Bronchial epithelial cell (primary cell): ENCODE measurements around the gene PTPRT. TPM values are rescaled to one million over a fixed set of nuclear protein-coding genes. Genes with fewer than 3 reads are reported as not detected.

Source experiments
- DNase-seq: peaks from one replicate; pipeline ENCODE4 v3.0.0-alpha.2; 2010; ENCODE audit warnings: low read depth
- FAIRE-seq: peaks from 2 replicates; lab custom pipeline; 2011; peaks lifted over from hg19 to GRCh38; lab: Jason Lieb, UNC
- H3K27me3 ChIP-seq: 2 replicates; pipeline ENCODE4 v1.5.1; 2011; ENCODE audit warnings: low read length; ENCODE audit not compliant: control insufficient read depth, insufficient read depth
- H3K36me3 ChIP-seq: 2 replicates; pipeline ENCODE4 v1.5.1; 2011; ENCODE audit warnings: low read length; ENCODE audit not compliant: control insufficient read depth, insufficient read depth
- H3K4me3 ChIP-seq: 2 replicates; pipeline ENCODE4 v1.5.1; 2011; ENCODE audit warnings: mild to moderate bottlenecking, low read depth, low read length, control low read depth
- CTCF ChIP-seq: IDR thresholded peaks from 2 replicates; pipeline ENCODE4 v1.5.1; 2011; ENCODE audit warnings: mild to moderate bottlenecking, moderate library complexity, low read length, control low read depth, inconsistent platforms; ENCODE audit not compliant: insufficient read depth, severe bottlenecking
- total RNA-seq: library from RNA; depleted of rRNA; stranded (reverse); fragments of >200 nt; gene quantifications from 2 replicates; pipeline ENCODE4 v1.2.1, GENCODE V29; 2014

Gene PTPRT
- total RNA-seq, 1 donor from 2014 or later = not detected

GRCh38 chr20:42111349-42111748 is 1078.4 kb downstream of the PTPRT start:
- no peak for TF ChIP-seq CTCF
- H3K27me3 ChIP-seq = no peaks in the 10 kb centered on the region
- DNase-seq = no peak
- no peak overlapping the region for H3K4me3 ChIP-seq
- no peak for FAIRE-seq
- no peaks in the 10 kb centered on the region for H3K36me3 ChIP-seq

GRCh38 chr20:42110301-42110700 is 1079.4 kb downstream of the PTPRT start:
- FAIRE-seq = no peak
- no peak for TF ChIP-seq CTCF
- Histone ChIP-seq H3K27me3 (no peaks in the 10 kb centered on the region), H3K36me3 (no peaks in the 10 kb centered on the region), H3K4me3 (no peak overlapping the region)
- DNase-seq = no peak

GRCh38 chr20:42102000-42102399 is 1087.7 kb downstream of the PTPRT start:
- no peak for FAIRE-seq
- no peak overlapping the region for H3K4me3 ChIP-seq
- no peak for DNase-seq
- no peak for TF ChIP-seq CTCF
- no peaks in the 10 kb centered on the region for H3K27me3 ChIP-seq
- H3K36me3 ChIP-seq = no peaks in the 10 kb centered on the region

- FAIRE-seq (no peak), DNase-seq (no peak)
- no peaks in the 10 kb centered on the region for H3K36me3 ChIP-seq
- no peak for TF ChIP-seq CTCF
- no peak overlapping the region for H3K4me3 ChIP-seq
- no peaks in the 10 kb centered on the region for H3K27me3 ChIP-seq
Measured at GRCh38 chr20:42100137-42100704, 1089.5 kb downstream of the PTPRT start.

- no peak for DNase-seq
- H3K4me3 ChIP-seq = no peak overlapping the region
- no peak for TF ChIP-seq CTCF
- H3K27me3 ChIP-seq = no peaks in the 10 kb centered on the region
- FAIRE-seq = no peak
- no peaks in the 10 kb centered on the region for H3K36me3 ChIP-seq
Measured at GRCh38 chr20:42099101-42099500, 1090.6 kb downstream of the PTPRT start.

GRCh38 chr20:42098418-42098817 is 1091.3 kb downstream of the PTPRT start:
- Histone ChIP-seq H3K4me3 (no peak overlapping the region), H3K27me3 (no peaks in the 10 kb centered on the region), H3K36me3 (no peaks in the 10 kb centered on the region)
- TF ChIP-seq CTCF = no peak
- FAIRE-seq (no peak), DNase-seq (no peak)
